H1 (cell line): ENCODE measurements around the gene LDLRAD4. TPM values are rescaled to one million over a fixed set of nuclear protein-coding genes. Genes with fewer than 3 reads are reported as not detected.

ENCODE experiments used
- CTCF ChIA-PET: fragments of 300-600 bp; sonication (Branson Sonifier 250); formaldehyde crosslinking; loops from one replicate; lab custom pipeline; 2021; ENCODE audit not compliant: partially characterized antibody; lab: Charles Lee
- POLR2A ChIA-PET: fragments of 300-600 bp; sonication (Branson Sonifier 250); formaldehyde crosslinking; loops from one replicate; lab custom pipeline; 2021; ENCODE audit warnings: inconsistent platforms; ENCODE audit not compliant: partially characterized antibody; lab: Charles Lee
- DNase-seq, 2 experiments: peaks; one replicate each; pipeline versions ENCODE4 v3.0.0 to v3.0.0-alpha.2; 2010 to 2022; ENCODE audit warnings: low spot score in 2 of 2, low read depth in 1 of 2, mixed read lengths in 1 of 2
- FAIRE-seq: peaks from 2 replicates; lab custom pipeline; 2011; peaks lifted over from hg19 to GRCh38; lab: Jason Lieb, UNC
- H2AFZ ChIP-seq: 2 replicates; pipeline ENCODE4 v1.8.1; 2012; ENCODE audit warnings: low read length, inconsistent platforms
- H2AK5ac ChIP-seq: 2 replicates; pipeline ENCODE4 v1.6.1; 2013; ENCODE audit warnings: low read depth, low read length
- H2BK120ac ChIP-seq: replicated peaks from 2 replicates; pipeline ENCODE3; 2013; ENCODE audit warnings: low read depth, low read length, inconsistent platforms
- H2BK12ac ChIP-seq: 2 replicates; pipeline ENCODE4 v1.6.1; 2013; ENCODE audit warnings: low read depth, low read length
- H2BK15ac ChIP-seq: 2 replicates; pipeline ENCODE4 v1.6.1; 2013; ENCODE audit warnings: low read length
- H2BK20ac ChIP-seq: 2 replicates; pipeline ENCODE4 v1.6.1; 2013; ENCODE audit warnings: low read length
- H2BK5ac ChIP-seq: 2 replicates; pipeline ENCODE4 v1.6.1; 2013; ENCODE audit warnings: low read depth, low read length
- H3K14ac ChIP-seq: 2 replicates; pipeline ENCODE4 v1.6.1; 2013; ENCODE audit warnings: inconsistent platforms; ENCODE audit not compliant: insufficient read length
- H3K18ac ChIP-seq: 2 replicates; pipeline ENCODE4 v1.6.1; 2013; ENCODE audit warnings: low read length; ENCODE audit errors: extremely low read depth
- H3K23ac ChIP-seq: 2 replicates; pipeline ENCODE4 v1.6.1; 2013; ENCODE audit warnings: inconsistent platforms; ENCODE audit not compliant: insufficient read length
- H3K23me2 ChIP-seq: 2 replicates; pipeline ENCODE4 v1.6.1; 2013; ENCODE audit warnings: low read depth, low read length
- H3K27ac ChIP-seq: 2 replicates; pipeline ENCODE4 v1.6.1; 2011; ENCODE audit warnings: low read depth, low read length, inconsistent platforms
- H3K27me3 ChIP-seq, 4 experiments: replicated peaks in 1 of 4; 1 replicate in 1 of 4; 2 replicates in 3 of 4; pipeline versions ENCODE4 v1.6.1 to v1.8.1; 2011 to 2013; ENCODE audit warnings: low read length in 3 of 4, mild to moderate bottlenecking in 3 of 4, inconsistent platforms in 2 of 4, mixed read lengths in 2 of 4, moderate library complexity in 1 of 4; ENCODE audit not compliant: control insufficient read depth in 3 of 4, insufficient read depth in 3 of 4; ENCODE audit errors: extremely low read depth in 1 of 4
- H3K36me3 ChIP-seq, 4 experiments: 2 replicates each; pipeline versions ENCODE4 v1.6.1 to v1.8.1; 2011 to 2013; ENCODE audit warnings: mild to moderate bottlenecking in 4 of 4, low read length in 3 of 4, moderate library complexity in 2 of 4, control low read depth in 1 of 4, inconsistent platforms in 1 of 4; ENCODE audit not compliant: insufficient read depth in 4 of 4, control insufficient read depth in 2 of 4
- H3K4ac ChIP-seq: replicated peaks from 2 replicates; pipeline ENCODE3; 2013; ENCODE audit warnings: low read length, low read depth, mixed read lengths, inconsistent platforms; ENCODE audit not compliant: insufficient read length
- H3K4me1 ChIP-seq, 4 experiments: replicated peaks in 1 of 4; 1 replicate in 1 of 4; 2 replicates in 3 of 4; pipeline versions ENCODE4 v1.6.1 to v1.8.1; 2011 to 2013; ENCODE audit warnings: low read length in 3 of 4, inconsistent platforms in 2 of 4, mixed read lengths in 1 of 4; ENCODE audit not compliant: insufficient read depth in 4 of 4, control insufficient read depth in 3 of 4
- H3K4me2 ChIP-seq, 2 experiments: 2 replicates each; pipeline versions ENCODE4 v1.6.1 to v1.8.1; 2011 to 2013; ENCODE audit warnings: low read depth in 2 of 2, low read length in 2 of 2, control low read depth in 1 of 2, inconsistent platforms in 1 of 2, mild to moderate bottlenecking in 1 of 2; ENCODE audit not compliant: insufficient read depth in 1 of 2
- H3K4me3 ChIP-seq, 4 experiments: fragments of 200-600, 300-600 bp in 1 of 4; sonication (generic), shearing (Covaris generic), sonication (Bioruptor Twin) in 1 of 4; 2 replicates each; pipeline versions ENCODE4 v1.5.1 to v1.8.1; 2011 to 2016; ENCODE audit warnings: low read length in 4 of 4, low read depth in 3 of 4, control low read depth in 2 of 4, inconsistent platforms in 2 of 4, mild to moderate bottlenecking in 2 of 4, mixed read lengths in 1 of 4, moderate library complexity in 1 of 4; ENCODE audit not compliant: insufficient read depth in 2 of 4; ENCODE audit errors: extremely low read depth in 1 of 4
- H3K56ac ChIP-seq: replicated peaks from 2 replicates; pipeline ENCODE3; 2013; ENCODE audit warnings: low read depth, mild to moderate bottlenecking, mixed read lengths, low read length, inconsistent platforms; ENCODE audit not compliant: insufficient read length
- H3K79me1 ChIP-seq: 2 replicates; pipeline ENCODE4 v1.6.1; 2013; ENCODE audit warnings: low read depth, low read length, control low read depth
- H3K79me2 ChIP-seq, 2 experiments: 2 replicates each; pipeline versions ENCODE4 v1.6.1 to v1.8.1; 2012 to 2013; ENCODE audit warnings: low read length in 2 of 2, mild to moderate bottlenecking in 2 of 2, inconsistent platforms in 1 of 2; ENCODE audit not compliant: insufficient read depth in 2 of 2, control insufficient read depth in 1 of 2
- H3K9ac ChIP-seq, 4 experiments: replicated peaks in 1 of 4; 1 replicate in 1 of 4; 2 replicates in 3 of 4; pipeline versions ENCODE4 v1.6.1 to v1.8.1; 2011 to 2013; ENCODE audit warnings: low read depth in 3 of 4, low read length in 3 of 4, control low read depth in 2 of 4, mild to moderate bottlenecking in 2 of 4, moderate library complexity in 2 of 4, inconsistent platforms in 1 of 4; ENCODE audit errors: extremely low read depth in 1 of 4
- H3K9me3 ChIP-seq, 2 experiments: 2 replicates each; pipeline versions ENCODE4 v1.6.1 to v1.8.1; 2012 to 2013; ENCODE audit warnings: mild to moderate bottlenecking in 2 of 2, moderate library complexity in 2 of 2, control low read depth in 1 of 2, inconsistent platforms in 1 of 2, low read depth in 1 of 2, low read length in 1 of 2, mixed read lengths in 1 of 2; ENCODE audit not compliant: insufficient read depth in 2 of 2
- H4K20me1 ChIP-seq, 2 experiments: replicated peaks in 1 of 2; 2 replicates each; pipeline versions ENCODE3 to v1.8.1; 2011 to 2013; ENCODE audit warnings: inconsistent platforms in 2 of 2, low read length in 2 of 2, mild to moderate bottlenecking in 1 of 2; ENCODE audit not compliant: insufficient read depth in 2 of 2, control insufficient read depth in 1 of 2
- H4K5ac ChIP-seq: 2 replicates; pipeline ENCODE4 v1.6.1; 2013; ENCODE audit warnings: low read length, low read depth, mixed read lengths, inconsistent platforms; ENCODE audit not compliant: insufficient read length
- H4K8ac ChIP-seq: 2 replicates; pipeline ENCODE4 v1.8.0; 2013; ENCODE audit warnings: mild to moderate bottlenecking, moderate library complexity, low read length, inconsistent platforms; ENCODE audit not compliant: insufficient read depth; ENCODE audit errors: extremely low read depth
- H4K91ac ChIP-seq: replicated peaks from 2 replicates; pipeline ENCODE3; 2013; ENCODE audit warnings: low read length, mixed read lengths, inconsistent platforms; ENCODE audit not compliant: insufficient read length
- CBX5 ChIP-seq: fragments of 300-800, 300-1000 bp; sonication (generic); IDR thresholded peaks from 2 replicates; pipeline ENCODE4 v1.7.1; 2016; ENCODE audit warnings: antibody characterized with exemption, low read length, low read depth
- CBX8 ChIP-seq: fragments of 300-800, 300-1000 bp; sonication (generic); IDR thresholded peaks from 2 replicates; pipeline ENCODE4 v1.7.1; 2016; ENCODE audit warnings: low read depth, low read length, borderline replicate concordance
- CHD1 ChIP-seq: IDR thresholded peaks from 2 replicates; pipeline ENCODE4 v1.6.1; 2012; ENCODE audit warnings: low read depth, low read length, improper control_type of control experiment
- MAX ChIP-seq: IDR thresholded peaks from 2 replicates; pipeline ENCODE4 v1.6.1; 2012; ENCODE audit warnings: inconsistent platforms
- NRF1 ChIP-seq: IDR thresholded peaks from 2 replicates; pipeline ENCODE4 v1.6.1; 2011; ENCODE audit warnings: mild to moderate bottlenecking, low read depth, low read length, improper control_type of control experiment
- SP4 ChIP-seq: IDR thresholded peaks from 2 replicates; pipeline ENCODE4 v1.6.1; 2012; ENCODE audit warnings: low read length, inconsistent platforms
- SRF ChIP-seq: IDR thresholded peaks from 2 replicates; pipeline ENCODE4 v1.6.1; 2011; ENCODE audit warnings: mild to moderate bottlenecking, low read depth, low read length, moderate library complexity
- SUZ12 ChIP-seq: fragments of 200-600 bp; sonication (generic); IDR thresholded peaks from 2 replicates; pipeline ENCODE4 v1.6.1; 2012; ENCODE audit warnings: mild to moderate bottlenecking, inconsistent platforms, low read length, moderate library complexity, mixed read lengths
- ZNF274 ChIP-seq: IDR thresholded peaks from 2 replicates; pipeline ENCODE4 v1.7.0; 2012; ENCODE audit warnings: low read length, borderline replicate concordance; ENCODE audit errors: extremely low read depth
- WGBS, 2 experiments: shearing (Covaris generic) in 1 of 2; methylation state at CpG; one replicate each; pipeline versions ENCODE4 v1.1.6 to v1.1.7; 2013 to 2015; ENCODE audit warnings: low lambda C conversion rate in 2 of 2, mixed read lengths in 2 of 2, inconsistent platforms in 1 of 2, low coverage in 1 of 2, missing lambda C conversion rate in 1 of 2; ENCODE audit not compliant: insufficient replicate concordance in 2 of 2, insufficient coverage in 1 of 2, insufficient read length in 1 of 2; ENCODE audit errors: extremely low coverage in 1 of 2, missing lambda C conversion rate in 1 of 2; 5-methylcytosine and 5-hydroxymethylcytosine counted together
- polyA plus RNA-seq, 7 experiments: library from polyadenylated mRNA; depleted of rRNA in 3 of 7; stranded (reverse) in 5 of 7; unstranded in 2 of 7; fragments of >200 nt in 5 of 7; fragments of 200-250 nt in 2 of 7; gene quantifications; 1 replicate in 5 of 7; 2 replicates in 1 of 7; 4 replicates in 1 of 7; pipeline versions ENCODE4 v1.2.1 to v1.2.3, GENCODE V29; 2011 to 2013; ENCODE audit warnings: missing spikeins in 2 of 7, mixed read lengths in 2 of 7
- total RNA-seq: library from RNA; stranded (reverse); fragmentation: NEBNext Ultra II Directional; extraction: Animal tissue kit (Norgen Biotek cat#: 25700); gene quantifications from 2 replicates; pipeline ENCODE4 v1.2.1, GENCODE V29; 2021

Gene LDLRAD4
- total and polyA plus RNA-seq, 2 of the 8 experiments (the other 6 are each of a cell fraction or from before 2014, with no cell fraction given): 0.77 to 1.4 TPM

DNA sequence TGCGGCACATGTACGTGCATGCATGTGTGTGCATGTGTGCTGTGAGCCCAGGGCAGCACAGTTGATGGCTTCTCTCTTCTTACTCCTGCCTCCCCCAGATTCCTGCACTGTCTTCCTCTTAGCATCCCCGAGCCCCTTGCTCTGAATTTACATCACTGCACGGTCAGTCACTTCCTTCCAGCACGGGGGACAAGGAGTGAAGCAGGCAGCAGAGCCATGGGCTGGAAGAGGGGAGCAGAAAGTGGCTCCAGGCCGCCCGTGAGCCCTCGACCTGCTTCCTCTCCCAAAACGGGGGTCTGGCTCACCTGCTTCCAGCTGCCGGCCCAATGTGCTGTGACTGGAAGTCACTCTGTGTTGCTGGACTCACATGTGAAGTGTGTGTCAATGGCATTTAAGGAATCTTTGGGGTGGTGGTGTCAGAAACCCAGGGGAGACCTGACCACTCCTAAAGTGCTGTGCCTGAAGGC is 401.7 kb downstream of the LDLRAD4 start:
- 94% methylated on average over 7 of the region's 10 CpGs; no CpG with 5 or more reads in 1 of the 2 experiments for WGBS, 2 experiments
- TF ChIP-seq CBX5: no peak
- no peak for TF ChIP-seq SP4
- no peak for TF ChIP-seq MAX
- TF ChIP-seq ZNF274: no peak
- TF ChIP-seq CHD1: no peak
- no peak for TF ChIP-seq NRF1
- no peak for TF ChIP-seq SRF
- no peak for TF ChIP-seq CBX8
- TF ChIP-seq SUZ12: no peak

More for the DNA sequence above, 401.7 kb downstream of the LDLRAD4 start:
- DNase-seq (no peak), FAIRE-seq (no peak)
- Histone ChIP-seq H2AK5ac (no peak overlapping the region), H3K79me2 (no peaks in the 10 kb centered on the region), H3K4ac (no peak overlapping the region), H3K27me3 (no peaks in the 10 kb centered on the region), H2BK12ac (peak overlapping the region; percentile 39; the same call in 1 of the 2 replicates), H2AFZ (no peak overlapping the region), H3K4me2 (no peak overlapping the region), H2BK5ac (peak overlapping the region; percentile 35; the same call in 1 of the 2 replicates), H3K4me3 (no peak overlapping the region), H4K5ac (no peak overlapping the region), H3K18ac (no peak overlapping the region), H3K9me3 (no peaks in the 10 kb centered on the region), H3K14ac (no peak overlapping the region), H3K56ac (no peak overlapping the region), H2BK15ac (no peak overlapping the region), H3K9ac (no peak overlapping the region), H3K79me1 (no peaks in the 10 kb centered on the region; the same call in 1 of the 2 replicates), H3K4me1 (no peaks in the 10 kb centered on the region), H3K23me2 (no peaks in the 10 kb centered on the region), H3K27ac (no peak overlapping the region), H2BK120ac (no peak overlapping the region), H3K23ac (no peak overlapping the region), H4K91ac (no peak overlapping the region), H4K20me1 (no peaks in the 10 kb centered on the region), H3K36me3 (no peaks in the 10 kb centered on the region), H4K8ac (no peak overlapping the region), H2BK20ac (no peak overlapping the region)
- POLR2A ChIA-PET: no interaction called here
- CTCF ChIA-PET: interaction anchor here (1.4 to 3.7 kb wide), 2 partner anchors 8 to 62 kb away, joined by 7 to 14 read pairs; no protein-coding TSS in a partner anchor
